Activated CD4-positive, alpha-beta T cell treated with anti-CD3 and anti-CD28 coated beads, Interleukin-2, amount 50 U/mL, for 4 hours (primary cell): ENCODE data around the gene SSPN.

Experiments
- DNase-seq, 2 experiments: peaks; one replicate each; pipeline ENCODE4 v3.0.0-alpha.2; 2020

Gene SSPN

GRCh38 chr12:26187014-26187798 is 8.2 kb upstream of the SSPN start:
- no peak for DNase-seq

- DNase-seq: no peak
Observed at GRCh38 chr12:26188127-26188526, 7.2 kb upstream of the SSPN start.

DNA sequence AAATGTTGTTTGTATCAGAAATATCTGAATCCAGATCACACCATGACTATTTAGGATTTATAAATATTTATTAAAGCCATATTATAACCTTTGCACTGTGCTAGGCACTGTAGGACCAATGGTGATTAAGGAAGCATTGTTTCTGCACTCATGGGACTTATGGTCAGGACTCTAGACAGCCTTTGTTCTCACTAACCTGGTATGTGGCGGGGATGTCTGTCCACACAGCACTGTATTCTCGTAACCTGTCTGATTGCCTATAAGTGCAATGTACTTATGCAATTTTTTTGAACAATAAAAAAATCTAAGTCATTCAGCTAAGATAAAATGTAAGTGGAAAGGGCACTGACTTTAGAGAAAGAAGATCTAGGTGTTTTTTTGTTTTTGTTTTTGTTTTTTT is 6.7 kb upstream of the SSPN start:
- DNase-seq: no peak

GRCh38 chr12:26192142-26192541 is 3.2 kb upstream of the SSPN start:
- no peak for DNase-seq

DNA sequence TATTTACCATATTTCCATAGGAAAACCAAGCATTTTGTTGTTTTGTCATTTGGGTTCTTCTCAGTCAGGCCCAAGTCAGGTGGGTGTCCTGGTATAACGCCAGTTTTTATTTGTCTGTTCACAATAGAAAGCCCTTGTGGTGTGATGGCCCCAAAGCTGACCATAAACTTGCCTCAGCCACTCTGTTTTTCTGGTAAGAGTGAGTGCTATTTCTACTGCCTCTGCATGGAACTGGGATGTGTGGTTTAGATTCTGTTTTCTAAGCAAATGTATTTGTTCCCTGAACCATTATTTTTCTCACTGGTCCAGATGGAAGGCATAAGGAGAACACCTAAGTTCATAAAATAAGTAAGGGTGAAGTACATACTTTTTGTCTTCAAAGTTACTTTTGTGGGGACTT is 1.8 kb upstream of the SSPN start:
- DNase-seq: no peak

- DNase-seq: no peak
Observed at GRCh38 chr12:26195641-26196420, 458 bp downstream of the SSPN start.

DNA sequence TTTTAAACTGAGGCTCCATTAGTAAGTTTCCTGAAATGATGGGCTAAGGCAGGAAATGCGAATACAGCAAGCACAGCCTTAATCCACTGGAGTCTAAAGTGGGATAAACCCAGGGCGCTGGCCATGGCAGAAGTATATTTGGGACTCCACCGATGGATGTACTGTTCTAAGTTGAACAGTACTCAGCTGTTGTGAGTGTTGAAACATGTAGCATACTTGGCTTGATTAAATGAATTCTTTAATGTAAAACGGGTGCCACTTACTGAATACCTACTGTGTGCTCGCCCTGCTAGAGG is 996 bp downstream of the SSPN start:
- no peak for DNase-seq

GRCh38 chr12:26197832-26198231 is 2.5 kb downstream of the SSPN start:
- no peak for DNase-seq

- no peak for DNase-seq
Observed at GRCh38 chr12:26198742-26199141, 3.4 kb downstream of the SSPN start.

DNA sequence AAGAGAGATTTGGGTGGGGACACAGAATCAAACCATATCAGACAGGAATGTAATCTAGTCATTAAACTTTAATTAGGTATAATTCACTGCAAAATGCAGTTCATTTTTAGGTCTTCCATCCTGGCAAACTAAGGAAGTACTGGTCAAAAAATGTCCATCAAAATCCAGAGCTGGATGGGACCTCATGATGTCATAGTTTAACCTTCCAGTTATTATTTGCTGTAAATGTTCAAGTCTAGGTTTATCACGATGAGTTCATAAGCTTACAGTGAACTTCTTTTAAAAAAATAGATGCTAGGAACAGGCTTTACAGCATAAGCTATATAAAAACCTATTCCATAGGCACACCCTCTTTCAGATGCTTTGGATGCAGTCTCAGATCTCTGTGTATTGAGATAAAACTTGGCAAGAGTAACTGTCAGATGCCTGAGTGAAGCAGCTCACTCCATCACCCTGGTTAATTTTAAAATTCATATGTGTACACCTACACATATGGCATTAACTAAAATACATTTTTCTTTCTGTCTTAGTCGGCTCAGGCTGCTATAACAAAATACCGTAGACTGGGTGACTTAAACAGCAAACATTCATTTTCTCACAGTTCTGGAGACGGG is 7.9 kb downstream of the SSPN start:
- DNase-seq: no peak

GRCh38 chr12:26204612-26205289 is 9.4 kb downstream of the SSPN start:
- no peak for DNase-seq

- DNase-seq: no peak
Observed at GRCh38 chr12:26205298-26205697, 9.9 kb downstream of the SSPN start.

DNA sequence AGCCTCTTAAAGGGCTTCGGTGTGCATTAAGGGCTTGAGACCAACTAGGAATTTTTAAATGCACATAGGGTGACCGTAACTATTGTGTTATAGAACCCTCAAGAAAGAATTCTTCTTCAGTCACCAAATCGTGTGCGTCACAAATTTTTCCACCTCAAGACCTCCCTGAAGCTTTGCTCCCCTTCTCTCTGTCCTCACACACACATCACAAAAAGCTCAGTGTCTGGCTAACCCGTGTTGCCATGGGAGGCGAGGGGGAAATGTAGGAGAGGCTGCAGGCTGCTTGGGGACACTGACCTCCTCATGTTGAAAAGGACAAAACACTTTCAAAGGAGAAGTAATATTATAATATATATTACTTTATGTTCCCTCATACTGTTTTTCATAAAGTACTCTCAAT is 10.6 kb downstream of the SSPN start:
- no peak for DNase-seq

GRCh38 chr12:26211331-26211730 is 16.0 kb downstream of the SSPN start:
- no peak for DNase-seq

- DNase-seq: no peak
Observed at GRCh38 chr12:26212396-26212795, 17.0 kb downstream of the SSPN start.

GRCh38 chr12:26212988-26213387 is 17.6 kb downstream of the SSPN start:
- DNase-seq: no peak

- no peak for DNase-seq
Observed at GRCh38 chr12:26214121-26214520, 18.7 kb downstream of the SSPN start.

GRCh38 chr12:26219736-26220135 is 24.4 kb downstream of the SSPN start:
- no peak for DNase-seq

DNA sequence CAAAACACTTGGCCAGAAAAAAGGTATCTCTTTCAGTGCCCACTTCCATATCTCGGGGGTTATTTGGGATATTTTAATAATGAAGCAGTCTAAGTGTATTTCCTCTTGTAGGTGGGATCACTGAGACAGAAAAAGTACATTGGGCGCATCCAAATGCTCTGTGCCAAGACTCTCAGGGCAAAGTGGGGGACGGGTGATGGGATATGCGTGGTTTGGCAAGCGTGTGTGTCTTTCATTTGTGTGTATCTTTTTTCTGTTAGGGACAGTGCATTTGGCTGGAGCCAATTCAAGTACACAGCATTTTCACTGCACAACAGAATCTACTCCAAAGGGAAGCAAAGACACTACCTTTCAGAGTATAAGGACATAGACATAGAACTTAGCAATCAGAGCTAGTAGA is 29.3 kb downstream of the SSPN start:
- no peak for DNase-seq

DNA sequence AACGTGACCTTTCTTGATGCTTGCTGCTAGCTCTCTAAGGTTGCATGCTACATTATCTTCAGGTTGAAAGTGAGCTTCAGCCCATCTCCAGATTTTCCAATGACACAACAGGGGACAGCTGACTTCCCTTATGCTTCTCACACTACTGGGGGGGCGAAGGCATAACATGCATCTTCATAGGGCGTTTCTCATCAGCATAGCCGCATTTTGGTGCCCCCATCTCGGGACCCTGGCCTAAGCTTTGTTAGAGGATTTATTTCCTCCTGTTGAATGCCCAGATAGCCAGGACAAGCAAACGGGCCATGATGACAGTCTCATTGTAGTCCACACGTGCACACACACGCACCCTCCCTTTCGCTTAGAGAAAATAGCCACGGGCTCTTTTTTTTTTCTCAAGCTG is 30.7 kb downstream of the SSPN start:
- DNase-seq: no peak

GRCh38 chr12:26226629-26227360 is 31.4 kb downstream of the SSPN start:
- DNase-seq: no peak

DNA sequence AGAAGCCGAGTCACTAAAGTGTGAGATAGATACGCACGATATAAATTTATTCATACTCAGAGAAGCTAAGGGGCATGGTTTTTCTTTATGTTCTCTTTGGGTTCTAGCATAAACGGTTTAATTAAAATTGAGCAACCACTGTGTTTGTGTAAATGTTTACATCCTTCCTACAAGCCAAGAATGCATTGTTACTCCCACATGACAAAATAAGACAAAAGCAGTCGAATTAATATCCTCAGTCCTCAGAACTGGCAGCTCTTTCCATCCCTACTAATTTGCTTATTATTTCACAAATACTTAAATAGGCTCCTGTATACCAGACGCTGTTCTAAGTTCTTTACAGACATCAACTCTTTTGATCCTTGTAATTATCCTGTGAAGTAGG is 32.0 kb downstream of the SSPN start:
- no peak for DNase-seq

GRCh38 chr12:26229910-26230309 is 34.5 kb downstream of the SSPN start:
- DNase-seq: no peak
